ENCODE measurements around the gene SOAT2. TPM values are rescaled to one million over a fixed set of nuclear protein-coding genes. Genes with fewer than 3 reads are reported as not detected.

The SOAT2 gene
- total and polyA plus RNA-seq, 2 donors (not counting 3 experiments of a cell fraction or from before 2014, with no cell fraction given) = not detected

- Histone ChIP-seq H3K9ac (replicated peaks; ENCODE audit: extremely low read depth, insufficient read depth, low read length) (no peak overlapping the region), H3K36me3 (ENCODE audit: control insufficient read depth in 2 of 2, extremely low read depth in 1 of 2, insufficient read depth in 2 of 2, low read length in 2 of 2) (peaks cover 0 to 5% of the 10 kb centered on the region in 2 experiments), H3K27me3 (ENCODE audit: control insufficient read depth in 2 of 2, insufficient read depth in 2 of 2, low read length in 2 of 2) (no peaks in the 10 kb centered on the region), H3K4me2 (ENCODE audit: insufficient read depth, low read length) (no peak overlapping the region), H3K27ac (ENCODE audit: insufficient read depth, low read depth, low read length) (no peak overlapping the region), H3K9me1 (replicated peaks; ENCODE audit: control insufficient read depth, extremely low read depth, insufficient read depth, low read length) (no peaks in the 10 kb centered on the region), H3K9me3 (replicated peaks; ENCODE audit: control insufficient read depth, insufficient read depth, low read length) (no peaks in the 10 kb centered on the region), H2AFZ (ENCODE audit: low read depth, low read length) (no peak overlapping the region), H4K20me1 (replicated peaks; ENCODE audit: control insufficient read depth, extremely low read depth, insufficient read depth, low read length) (no peaks in the 10 kb centered on the region), H3K4me3 (replicated peaks in 1 of 3; ENCODE audit: insufficient read depth in 1 of 3, low read depth in 1 of 3, low read length in 3 of 3) (no peak overlapping the region), H3K4me1 (ENCODE audit: control insufficient read depth, extremely low read depth, insufficient read depth, low read length) (no peaks in the 10 kb centered on the region), H3K79me2 (ENCODE audit: control insufficient read depth, insufficient read depth, low read length) (no peaks in the 10 kb centered on the region)
- DNase-seq (ENCODE audit: low read depth, low spot score) (no peak), FAIRE-seq (no peak)
- dilution Hi-C loops (cut with MboI; ENCODE audit: extremely low pct_ligation_motif_present, low sequenced_read_pairs) = no loop called here
- TF ChIP-seq FOS (IDR thresholded peaks at IDR 0.05; ENCODE audit: borderline replicate concordance, insufficient read depth, low read length) (no peak), GATA2 (IDR thresholded peaks at IDR 0.05; ENCODE audit: insufficient read depth, insufficient read length, low read depth, low read length) (no peak), EZH2 (IDR thresholded peaks at IDR 0.05; ENCODE audit: borderline replicate concordance, low read depth, low read length, severe bottlenecking) (no peak), JUN (IDR thresholded peaks at IDR 0.05; ENCODE audit: borderline replicate concordance, insufficient read depth, insufficient read length, low read depth) (no peak)
- TF ChIP-seq, protein P1, sequence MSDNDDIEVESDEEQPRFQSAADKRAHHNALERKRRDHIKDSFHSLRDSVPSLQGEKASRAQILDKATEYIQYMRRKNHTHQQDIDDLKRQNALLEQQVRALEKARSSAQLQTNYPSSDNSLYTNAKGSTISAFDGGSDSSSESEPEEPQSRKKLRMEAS (IDR thresholded peaks at IDR 0.05; ENCODE audit: insufficient read depth, insufficient read length) = no peak
- ChIA-PET CTCF (interaction anchor here (1.7 kb wide), 1 partner anchor 26 kb away, joined by 4 read pairs; no protein-coding TSS in a partner anchor), POLR2A (no interaction called here)
- intact Hi-C loops (cut with micrococcal nuclease) = no loop called here
- no TSS peak for BruUV-seq (replicated peaks)
Observed at GRCh38 chr12:53166837-53167236, 63.6 kb downstream of the SOAT2 start.

DNA sequence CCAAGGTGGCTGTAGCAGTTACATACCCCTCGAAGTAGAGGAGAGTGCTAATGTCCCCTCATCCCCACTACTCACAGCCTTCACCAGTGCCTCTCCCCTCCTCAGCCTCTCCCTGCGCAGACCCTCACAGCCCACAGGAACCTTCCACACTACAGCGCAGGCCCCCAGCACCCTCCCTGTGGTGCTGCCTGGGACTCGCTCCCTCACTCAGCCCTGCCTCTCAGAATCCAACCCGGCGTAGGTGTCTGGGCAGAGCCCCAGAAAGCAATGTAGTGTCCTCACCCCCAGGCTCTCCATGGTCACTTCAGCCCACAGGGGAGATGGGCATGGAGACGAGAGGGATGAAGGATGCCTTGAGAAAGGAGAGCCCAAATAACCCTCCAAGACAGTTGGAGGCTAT, 66.4 kb downstream of the SOAT2 start:
- Histone ChIP-seq H3K27me3 (ENCODE audit: control insufficient read depth in 2 of 2, insufficient read depth in 2 of 2, low read length in 2 of 2) (no peaks in the 10 kb centered on the region), H3K9me3 (replicated peaks; ENCODE audit: control insufficient read depth, insufficient read depth, low read length) (no peaks in the 10 kb centered on the region), H3K36me3 (ENCODE audit: control insufficient read depth in 2 of 2, extremely low read depth in 1 of 2, insufficient read depth in 2 of 2, low read length in 2 of 2) (peaks cover 0 to 7% of the 10 kb centered on the region in 2 experiments), H2AFZ (ENCODE audit: low read depth, low read length) (no peak overlapping the region), H4K20me1 (replicated peaks; ENCODE audit: control insufficient read depth, extremely low read depth, insufficient read depth, low read length) (no peaks in the 10 kb centered on the region), H3K4me2 (ENCODE audit: insufficient read depth, low read length) (no peak overlapping the region), H3K27ac (ENCODE audit: insufficient read depth, low read depth, low read length) (no peak overlapping the region), H3K4me1 (ENCODE audit: control insufficient read depth, extremely low read depth, insufficient read depth, low read length) (no peaks in the 10 kb centered on the region), H3K9me1 (replicated peaks; ENCODE audit: control insufficient read depth, extremely low read depth, insufficient read depth, low read length) (no peaks in the 10 kb centered on the region), H3K4me3 (replicated peaks in 1 of 3; ENCODE audit: insufficient read depth in 1 of 3, low read depth in 1 of 3, low read length in 3 of 3) (no peak overlapping the region), H3K79me2 (ENCODE audit: control insufficient read depth, insufficient read depth, low read length) (no peaks in the 10 kb centered on the region), H3K9ac (replicated peaks; ENCODE audit: extremely low read depth, insufficient read depth, low read length) (no peak overlapping the region)
- intact Hi-C loops (cut with micrococcal nuclease) = no loop called here
- POLR2A ChIA-PET = no interaction called here
- dilution Hi-C loops (cut with MboI; ENCODE audit: extremely low pct_ligation_motif_present, low sequenced_read_pairs) = no loop called here
- no peak for TF ChIP-seq EZH2 (IDR thresholded peaks at IDR 0.05; ENCODE audit: borderline replicate concordance, low read depth, low read length, severe bottlenecking)
- no peak for TF ChIP-seq JUN (IDR thresholded peaks at IDR 0.05; ENCODE audit: borderline replicate concordance, insufficient read depth, insufficient read length, low read depth)
- TF ChIP-seq FOS (IDR thresholded peaks at IDR 0.05; ENCODE audit: borderline replicate concordance, insufficient read depth, low read length) = no peak
- no peak for TF ChIP-seq GATA2 (IDR thresholded peaks at IDR 0.05; ENCODE audit: insufficient read depth, insufficient read length, low read depth, low read length)
- TF ChIP-seq, protein P1 (IDR thresholded peaks at IDR 0.05; ENCODE audit: insufficient read depth, insufficient read length) = no peak
- TF ChIP-seq, protein P2, sequence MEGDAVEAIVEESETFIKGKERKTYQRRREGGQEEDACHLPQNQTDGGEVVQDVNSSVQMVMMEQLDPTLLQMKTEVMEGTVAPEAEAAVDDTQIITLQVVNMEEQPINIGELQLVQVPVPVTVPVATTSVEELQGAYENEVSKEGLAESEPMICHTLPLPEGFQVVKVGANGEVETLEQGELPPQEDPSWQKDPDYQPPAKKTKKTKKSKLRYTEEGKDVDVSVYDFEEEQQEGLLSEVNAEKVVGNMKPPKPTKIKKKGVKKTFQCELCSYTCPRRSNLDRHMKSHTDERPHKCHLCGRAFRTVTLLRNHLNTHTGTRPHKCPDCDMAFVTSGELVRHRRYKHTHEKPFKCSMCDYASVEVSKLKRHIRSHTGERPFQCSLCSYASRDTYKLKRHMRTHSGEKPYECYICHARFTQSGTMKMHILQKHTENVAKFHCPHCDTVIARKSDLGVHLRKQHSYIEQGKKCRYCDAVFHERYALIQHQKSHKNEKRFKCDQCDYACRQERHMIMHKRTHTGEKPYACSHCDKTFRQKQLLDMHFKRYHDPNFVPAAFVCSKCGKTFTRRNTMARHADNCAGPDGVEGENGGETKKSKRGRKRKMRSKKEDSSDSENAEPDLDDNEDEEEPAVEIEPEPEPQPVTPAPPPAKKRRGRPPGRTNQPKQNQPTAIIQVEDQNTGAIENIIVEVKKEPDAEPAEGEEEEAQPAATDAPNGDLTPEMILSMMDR (IDR thresholded peaks at IDR 0.05; ENCODE audit: extremely low read depth in 1 of 2, insufficient read depth in 1 of 2, low read depth in 1 of 2, low read length in 2 of 2) = no peak
- TF ChIP-seq MYC (IDR thresholded peaks at IDR 0.05; ENCODE audit: low read depth, low read length) = no peak
- no peak for TF ChIP-seq POLR2AphosphoS5 (IDR thresholded peaks at IDR 0.05; ENCODE audit: insufficient read depth, low read depth, low read length)
- no peak for TF ChIP-seq POLR2A (IDR thresholded peaks at IDR 0.05; ENCODE audit: low read depth, low read length)
- no peak for FAIRE-seq
- no peak for DNase-seq (ENCODE audit: low read depth, low spot score)
- BruUV-seq (replicated peaks) = no TSS peak
- CTCF ChIA-PET = no interaction called here

Data from endothelial cell of umbilical vein (primary cell).